Left ventricle myocardium superior (tissue), 1 donor: ENCODE measurements around the gene KNDC1. TPM values are rescaled to one million over a fixed set of nuclear protein-coding genes. Genes with fewer than 3 reads are reported as not detected.
"Not testable (repeated sequence)": the region's sequence is repeated elsewhere in the genome, so short reads cannot be mapped to it uniquely, and the experiment has no call there.

ENCODE experiments used
- ATAC-seq: fragments of 200-7000 bp; cut with Tn5 transposase; one replicate; pipeline ENCODE4 v1.9.1; 2020; ENCODE audit warnings: mild to moderate bottlenecking, moderate library complexity
- DNase-seq: peaks from one replicate; pipeline ENCODE4 v3.0.0-alpha.2; 2020
- intact Hi-C: fragments of 100-400 bp; cut with micrococcal nuclease; formaldehyde crosslinking; loops from one replicate; pipeline ENCODE4 v1.11.0; 2022
- total RNA-seq: library from RNA; stranded (reverse); fragmentation: NEBNext Ultra II Directional; extraction: Animal tissue kit (Norgen Biotek cat#: 25700); gene quantifications from one replicate; pipeline ENCODE4 v1.2.1, GENCODE V29; 2021
- donor health status: DM: no; HTN: yes; CAD: no; lungs with severe emphysema.

KNDC1 gene
- total RNA-seq, 1 donor from 2014 or later = 0.20 TPM

DNA sequence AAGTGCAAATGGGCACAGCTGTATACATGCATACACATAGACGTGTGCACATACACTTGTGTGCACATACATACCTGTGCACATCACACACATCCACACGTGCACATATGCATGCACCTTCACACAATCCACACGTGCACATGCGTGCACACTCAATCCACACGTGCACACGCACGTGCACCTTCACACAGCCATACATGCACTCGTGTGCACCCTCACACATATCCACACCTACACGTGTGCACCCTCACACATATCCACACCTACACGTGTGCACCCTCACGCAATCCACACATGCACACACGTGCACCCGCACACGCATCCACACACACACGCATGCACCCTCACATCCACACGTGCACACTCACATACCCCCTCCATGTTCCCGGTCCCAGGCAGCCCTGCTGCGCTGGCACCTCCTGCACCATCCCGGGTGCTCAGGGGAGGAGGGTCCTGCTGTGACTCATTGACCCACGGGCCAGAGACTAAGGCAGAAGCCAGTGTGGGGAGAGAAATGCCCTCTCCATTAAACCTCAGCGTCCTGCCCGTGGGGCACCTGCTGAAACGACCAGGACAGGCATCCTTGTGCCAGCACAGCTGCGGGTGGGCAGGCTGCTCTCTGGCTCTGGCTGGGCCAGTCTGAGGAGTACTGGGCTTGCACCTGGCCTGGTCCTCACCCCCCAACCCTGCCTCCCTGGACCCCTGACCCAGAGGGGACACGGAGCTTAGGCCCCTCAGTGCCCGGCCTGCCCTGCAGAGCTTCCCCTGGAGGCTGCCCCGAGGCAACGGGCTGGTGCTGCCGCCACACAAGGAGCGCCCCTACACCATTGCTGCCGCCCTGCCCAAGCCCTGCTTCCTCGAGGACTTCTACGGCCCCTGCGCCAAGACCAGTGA lies 52.2 kb downstream of the KNDC1 start:
- ATAC-seq (no peak), DNase-seq (no peak)
- intact Hi-C loops = no loop called here

DNA sequence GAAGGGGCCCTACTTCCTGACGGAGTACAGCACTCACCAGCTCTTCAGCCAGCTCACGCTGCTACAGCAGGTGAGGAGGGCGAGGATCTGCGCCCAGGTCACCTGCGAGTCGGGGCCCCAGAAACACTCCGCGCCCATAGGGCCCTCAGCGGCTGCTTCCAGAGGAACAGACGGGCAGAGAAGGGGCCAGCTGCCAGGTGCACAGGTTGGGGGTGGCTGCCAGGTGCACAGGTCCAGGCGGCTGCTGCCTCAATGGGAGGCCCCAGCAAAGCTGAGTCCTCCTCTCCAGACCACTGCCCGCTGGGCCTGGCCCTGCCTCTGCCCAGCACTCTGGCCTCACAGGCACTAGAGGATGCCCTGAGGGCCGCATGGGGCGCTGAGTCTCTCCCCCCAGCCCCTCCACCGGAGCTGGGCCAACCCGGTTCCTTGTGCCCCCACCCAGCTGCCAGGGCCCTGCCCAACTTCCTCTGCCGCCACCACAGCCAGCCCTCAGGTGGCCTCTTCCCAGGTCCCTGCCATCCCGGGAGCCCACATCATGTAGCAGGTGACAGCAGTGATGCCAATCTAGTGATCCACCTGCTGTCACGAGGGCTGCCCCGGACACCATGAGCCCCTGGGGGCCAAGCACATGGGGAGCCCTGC lies 53.0 kb downstream of the KNDC1 start:
- intact Hi-C loops = no loop called here
- DNase-seq (no peak), ATAC-seq (no peak)

DNA sequence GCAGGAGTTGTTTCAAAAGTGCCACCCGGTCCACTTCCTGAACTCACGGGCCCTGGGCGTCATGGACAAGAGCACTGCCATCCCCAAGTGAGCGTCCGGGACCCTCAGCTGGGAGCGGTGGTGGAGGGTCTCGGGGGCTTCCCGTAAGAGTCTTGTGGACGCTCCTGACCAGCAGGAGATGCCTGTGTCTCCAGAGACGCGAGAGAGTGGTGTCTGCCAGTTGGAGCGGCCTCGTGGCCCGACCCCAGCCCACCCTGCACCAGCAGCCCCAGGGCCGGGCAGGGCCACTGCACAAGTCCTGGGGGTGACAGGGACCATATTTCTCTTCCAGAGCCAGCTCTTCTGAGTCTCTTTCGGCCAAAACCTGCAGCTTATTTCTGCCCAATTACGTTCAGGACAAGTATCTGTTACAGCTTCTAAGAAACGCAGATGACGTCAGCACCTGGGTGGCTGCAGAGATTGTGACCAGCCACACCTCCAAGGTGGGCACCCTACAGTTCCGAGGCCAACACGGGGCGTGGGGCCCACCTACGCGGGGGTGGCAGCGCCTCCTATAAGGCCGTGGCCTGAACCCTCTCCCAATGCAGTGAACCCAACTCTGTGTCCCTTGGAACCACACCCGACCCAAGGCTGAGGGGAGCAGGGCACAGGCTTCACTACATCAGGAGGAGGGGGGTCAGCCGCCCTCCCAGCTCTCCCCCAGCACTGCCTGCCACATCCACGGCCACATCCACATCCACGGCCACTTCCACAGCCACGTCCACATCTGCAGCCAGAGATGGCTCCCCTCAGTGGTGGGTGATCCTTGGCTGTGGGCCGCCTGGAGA lies 53.8 kb downstream of the KNDC1 start:
- intact Hi-C loops = no loop called here
- ATAC-seq = no peak
- DNase-seq = no peak

DNA sequence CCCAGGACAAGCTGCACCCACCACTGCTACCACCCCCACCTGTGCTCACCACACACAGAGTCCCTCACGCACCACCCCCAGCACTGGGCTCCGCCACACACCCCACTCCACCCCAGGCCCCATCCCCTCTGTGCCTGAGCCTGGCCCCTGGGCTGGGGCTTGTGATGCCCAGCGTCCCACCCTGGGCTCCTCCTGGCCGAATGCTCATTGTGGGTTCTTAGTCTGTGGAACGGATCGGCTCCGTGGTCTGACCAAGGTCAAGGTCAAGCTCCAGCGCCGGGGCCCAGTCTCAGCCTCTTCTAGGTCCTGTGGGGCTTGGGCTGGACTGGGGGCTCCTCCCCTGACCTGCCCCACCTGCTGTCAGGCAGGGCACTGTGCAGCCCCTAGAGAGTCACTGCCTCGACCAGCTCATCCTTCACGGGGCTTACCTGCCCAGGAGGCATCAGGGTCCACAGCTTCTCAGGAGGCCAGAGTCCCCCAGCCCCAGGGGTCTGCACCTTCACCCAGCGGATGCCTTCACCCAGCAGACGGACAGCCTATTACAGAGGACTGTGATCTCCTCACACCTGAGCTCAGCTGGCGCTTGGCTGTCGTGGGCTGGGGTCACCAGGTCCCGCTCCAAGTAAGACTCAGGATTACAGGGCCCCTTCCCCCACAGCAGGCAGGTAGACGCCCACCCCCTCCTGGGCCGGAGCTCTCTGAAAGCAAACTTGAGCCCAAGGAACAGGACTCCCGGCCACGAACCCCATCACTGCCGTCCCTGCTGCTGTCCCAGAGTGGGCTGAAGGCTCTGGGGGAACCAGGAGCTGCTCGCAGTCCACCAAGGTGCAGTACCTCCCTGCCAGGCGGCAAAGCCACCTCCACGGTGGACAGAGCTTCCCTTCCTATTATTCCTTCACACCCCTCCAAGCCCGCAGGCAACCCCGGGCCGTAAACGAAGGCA lies 54.7 kb downstream of the KNDC1 start:
- ATAC-seq (no peak), DNase-seq (no peak)
- intact Hi-C loops = no loop called here

DNA sequence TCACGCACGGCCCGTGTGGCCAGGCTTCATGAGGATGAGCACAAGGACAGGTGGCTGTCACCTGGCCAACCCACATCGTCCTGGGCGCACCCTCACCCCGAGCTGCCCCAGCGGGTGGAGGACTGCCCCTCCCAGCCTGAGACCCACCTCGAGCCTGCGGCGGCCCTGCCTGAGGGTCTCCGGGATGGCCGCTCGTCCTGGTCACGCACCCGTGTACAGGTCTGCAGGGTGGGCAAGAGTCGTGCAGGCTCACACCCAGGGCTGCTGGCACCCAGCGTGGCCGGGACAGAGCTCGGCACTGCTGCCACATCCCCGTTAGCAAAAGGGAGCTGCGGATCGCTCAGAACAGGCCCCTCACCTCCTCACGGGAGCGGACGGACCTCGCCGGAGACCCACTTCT lies 55.6 kb downstream of the KNDC1 start:
- DNase-seq = no peak
- no peak for ATAC-seq
- intact Hi-C loops = no loop called here

DNA sequence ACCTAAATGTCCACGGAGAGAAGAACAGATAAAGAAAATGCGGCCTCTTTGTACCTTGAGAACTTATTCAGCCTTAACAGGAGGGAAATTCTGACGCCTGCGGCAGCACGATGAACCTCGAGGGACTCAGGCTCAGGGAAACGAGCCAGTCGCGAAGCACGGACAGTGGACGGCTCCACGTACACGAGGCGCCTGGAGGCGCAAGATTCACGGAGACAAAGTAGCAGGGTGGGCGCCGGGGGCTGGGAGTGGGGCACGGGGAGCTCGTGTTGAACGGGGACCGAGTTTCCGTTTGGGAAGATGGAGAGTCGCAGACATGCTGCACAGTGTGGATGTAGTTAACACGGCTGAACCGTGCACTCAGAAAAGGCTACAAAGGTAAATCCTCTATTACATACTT lies 56.8 kb downstream of the KNDC1 start:
- DNase-seq (no peak), ATAC-seq (no peak)
- intact Hi-C loops = no loop called here

DNA sequence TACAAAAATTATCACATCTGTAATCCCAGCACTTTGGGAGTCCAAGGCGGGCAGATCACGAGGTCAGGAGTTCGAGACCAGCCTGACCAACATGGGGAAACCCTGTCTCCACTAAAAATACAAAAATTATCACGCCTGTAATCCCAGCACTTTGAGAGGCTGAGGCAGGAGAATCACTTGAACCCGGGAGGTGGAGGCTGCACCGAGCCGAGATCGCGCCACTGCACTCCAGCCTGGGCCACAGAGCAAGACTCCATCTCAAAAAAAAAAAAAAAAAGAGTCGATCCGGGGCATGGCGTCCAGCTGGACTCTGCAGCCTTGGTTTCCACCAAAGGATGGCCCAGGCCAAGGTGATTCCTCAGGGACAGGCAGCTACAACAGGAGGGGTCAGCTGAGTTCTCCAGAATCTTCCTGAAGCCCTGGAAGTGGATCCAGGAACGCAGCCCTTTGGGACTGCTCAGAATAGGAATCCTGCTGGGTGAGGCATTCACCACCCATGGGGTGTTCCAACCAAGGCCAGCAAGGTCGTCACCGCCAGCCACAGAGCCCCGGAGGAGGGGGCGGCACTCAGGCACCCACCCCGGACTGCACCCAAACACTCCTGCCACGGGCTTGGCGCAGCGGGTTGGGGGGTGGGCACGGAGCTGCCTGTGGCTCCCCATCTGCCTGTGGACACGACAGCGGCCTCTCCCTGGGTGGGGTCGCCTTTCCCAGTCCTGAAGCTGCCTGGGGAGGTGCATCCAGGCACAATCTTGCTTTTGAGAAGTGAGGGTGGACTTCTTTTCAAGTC lies 58.0 kb downstream of the KNDC1 start:
- DNase-seq (no peak), ATAC-seq (no peak)
- intact Hi-C loops = no loop called here

DNA sequence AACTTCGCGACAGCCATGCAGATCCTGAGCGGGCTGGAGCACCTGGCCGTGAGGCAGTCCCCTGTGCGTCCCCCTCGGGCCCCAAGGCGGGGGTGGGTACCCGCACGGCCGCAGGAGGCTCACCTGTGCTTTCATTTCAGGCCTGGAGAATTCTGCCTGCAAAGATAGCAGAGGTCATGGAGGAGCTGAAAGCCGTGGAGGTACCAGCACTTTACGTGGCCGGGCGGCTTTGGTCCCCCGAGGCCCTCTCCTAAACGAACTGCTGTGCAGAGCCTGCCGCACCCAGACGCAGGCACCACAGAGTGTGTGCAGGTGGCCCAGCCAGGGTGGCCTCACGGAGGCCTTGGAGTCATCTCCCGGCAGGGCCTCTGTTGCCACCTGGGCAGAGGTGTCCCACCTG lies 58.9 kb downstream of the KNDC1 start:
- DNase-seq (no peak), ATAC-seq (no peak)
- intact Hi-C loops = no loop called here

DNA sequence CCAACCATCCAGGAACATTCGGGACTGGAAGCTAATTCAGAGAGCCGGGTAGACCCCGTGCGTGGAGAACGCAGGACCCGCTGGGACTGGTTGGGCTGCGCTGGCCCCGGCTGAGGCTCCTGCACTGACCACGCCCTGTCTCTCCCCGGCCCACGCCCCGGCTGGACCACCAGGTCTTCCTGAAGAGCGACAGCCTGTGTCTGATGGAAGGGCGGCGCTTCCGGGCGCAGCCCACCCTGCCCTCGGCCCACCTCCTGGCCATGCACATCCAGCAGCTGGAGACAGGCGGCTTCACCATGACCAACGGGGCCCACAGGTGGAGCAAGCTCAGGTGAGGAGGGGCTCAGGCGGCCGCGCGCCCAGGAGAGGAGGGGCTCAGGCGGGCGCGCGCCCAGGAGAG lies 59.8 kb downstream of the KNDC1 start:
- intact Hi-C loops = no loop called here
- ATAC-seq (no peak), DNase-seq (no peak)

DNA sequence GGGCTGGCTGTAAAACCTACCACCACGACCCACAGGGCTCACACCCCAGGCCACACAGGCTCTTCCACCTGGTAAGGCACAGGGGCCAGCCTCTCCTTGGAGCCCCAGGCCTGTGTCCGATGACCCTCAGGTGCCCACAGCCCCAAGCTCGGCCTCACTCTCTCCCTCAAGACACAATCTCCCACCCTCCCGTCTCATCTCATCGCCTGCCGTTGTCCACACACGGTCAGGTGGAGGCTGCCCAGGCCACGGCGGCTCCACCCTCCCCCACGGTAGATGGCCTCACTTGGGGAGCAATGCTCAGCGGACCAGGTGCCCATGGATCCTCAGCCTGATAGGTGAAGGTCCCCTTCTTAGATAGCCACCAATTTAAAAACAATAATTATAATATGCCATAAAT lies 61.3 kb downstream of the KNDC1 start:
- ATAC-seq (no peak), DNase-seq (no peak)
- intact Hi-C loops = no loop called here

DNA sequence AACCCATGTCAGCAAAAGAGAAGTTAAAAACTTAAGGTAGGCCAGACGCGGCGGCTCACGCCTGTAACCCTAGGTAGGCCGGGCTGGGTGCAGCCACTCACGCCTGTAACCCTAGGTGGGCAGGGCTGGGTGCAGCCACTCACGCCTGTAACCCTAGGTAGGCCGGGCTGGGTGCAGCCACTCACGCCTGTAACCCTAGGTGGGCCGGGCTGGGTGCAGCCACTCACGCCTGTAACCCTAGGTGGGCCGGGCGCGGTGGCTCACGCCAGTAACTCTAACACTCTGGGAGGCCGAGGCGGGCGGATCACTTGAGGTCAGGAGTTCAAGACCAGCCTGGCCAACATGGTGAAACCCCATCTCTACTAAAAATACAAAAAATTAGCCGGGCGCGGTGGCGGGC lies 61.7 kb downstream of the KNDC1 start:
- DNase-seq, ATAC-seq, intact Hi-C loops: not testable (repeated sequence)

DNA sequence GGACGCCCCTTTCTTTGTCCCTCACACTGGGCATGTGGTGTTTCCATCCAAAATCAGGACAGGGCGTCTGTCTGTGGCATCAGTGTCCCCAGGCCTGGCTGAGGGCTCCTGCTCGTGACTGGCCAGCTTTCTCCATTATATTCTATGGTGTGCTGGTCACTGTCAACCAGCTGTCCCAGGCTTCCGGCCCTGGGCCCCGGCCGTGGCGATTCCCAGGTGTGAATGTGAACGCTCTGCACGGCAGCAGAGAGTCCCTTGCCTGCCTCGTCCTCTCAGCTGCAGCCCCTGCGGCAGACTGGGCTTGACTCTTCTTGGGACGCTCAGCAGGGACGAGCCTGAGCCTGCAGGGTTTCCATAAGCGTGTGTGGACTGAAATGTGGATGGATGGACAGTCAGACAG lies 64.1 kb downstream of the KNDC1 start:
- intact Hi-C loops = no loop called here
- ATAC-seq (no peak), DNase-seq (no peak)

DNA sequence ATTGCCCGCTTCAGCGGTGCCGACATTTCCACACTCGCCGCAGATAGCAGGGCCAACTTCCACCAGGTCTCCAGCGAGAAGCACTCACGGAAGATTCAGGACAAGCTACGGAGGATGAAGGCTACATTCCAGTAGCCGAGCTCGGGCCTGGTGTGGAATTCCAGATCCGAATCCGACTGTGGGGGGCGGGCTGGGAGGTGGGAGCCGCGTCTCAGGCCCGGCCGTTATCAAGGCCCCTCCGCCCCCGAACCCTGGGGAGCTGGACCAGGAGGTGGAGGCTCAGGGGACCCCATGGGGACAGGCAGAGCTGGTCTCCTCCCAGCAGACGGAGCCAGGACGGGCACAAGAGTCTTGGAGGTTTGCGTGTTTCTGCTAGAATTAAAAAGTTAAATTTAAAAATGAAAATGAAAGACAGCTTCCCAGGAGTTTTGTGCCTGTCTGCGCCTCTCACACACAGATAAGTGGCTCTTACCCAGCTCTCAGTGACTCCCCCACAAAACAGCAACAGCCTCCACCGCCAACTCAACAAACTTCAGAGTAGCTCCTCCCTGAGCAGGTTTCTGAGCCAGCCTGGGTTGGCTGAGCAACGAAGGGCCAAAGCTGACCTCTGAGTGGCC lies 64.8 kb downstream of the KNDC1 start:
- intact Hi-C loops = no loop called here
- DNase-seq (no peak), ATAC-seq (no peak)

DNA sequence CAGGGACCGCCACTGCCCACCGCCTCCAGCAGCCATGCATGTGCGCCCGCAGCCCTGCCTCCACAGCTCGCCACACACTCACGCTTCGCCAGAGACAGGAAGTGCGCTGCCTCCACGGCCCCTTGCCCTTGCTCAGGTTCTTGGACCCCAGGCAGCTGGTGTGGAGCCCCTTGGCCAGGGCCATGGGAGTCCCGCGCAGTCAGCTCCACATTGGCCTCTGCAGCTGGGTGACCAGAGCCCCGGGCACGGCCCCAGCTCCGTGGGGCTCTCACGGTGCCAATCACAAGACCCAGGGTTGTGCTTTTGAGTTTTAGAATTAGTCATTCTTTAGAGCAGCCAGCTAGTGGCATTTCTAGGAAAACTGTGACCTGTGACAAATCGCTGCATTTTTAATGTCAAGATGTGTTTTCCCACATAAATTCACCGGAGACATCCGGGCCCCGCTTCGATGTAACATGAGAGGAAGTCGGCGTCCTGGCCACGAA lies 65.7 kb downstream of the KNDC1 start:
- intact Hi-C loops = no loop called here
- no peak for DNase-seq
- no peak for ATAC-seq

DNA sequence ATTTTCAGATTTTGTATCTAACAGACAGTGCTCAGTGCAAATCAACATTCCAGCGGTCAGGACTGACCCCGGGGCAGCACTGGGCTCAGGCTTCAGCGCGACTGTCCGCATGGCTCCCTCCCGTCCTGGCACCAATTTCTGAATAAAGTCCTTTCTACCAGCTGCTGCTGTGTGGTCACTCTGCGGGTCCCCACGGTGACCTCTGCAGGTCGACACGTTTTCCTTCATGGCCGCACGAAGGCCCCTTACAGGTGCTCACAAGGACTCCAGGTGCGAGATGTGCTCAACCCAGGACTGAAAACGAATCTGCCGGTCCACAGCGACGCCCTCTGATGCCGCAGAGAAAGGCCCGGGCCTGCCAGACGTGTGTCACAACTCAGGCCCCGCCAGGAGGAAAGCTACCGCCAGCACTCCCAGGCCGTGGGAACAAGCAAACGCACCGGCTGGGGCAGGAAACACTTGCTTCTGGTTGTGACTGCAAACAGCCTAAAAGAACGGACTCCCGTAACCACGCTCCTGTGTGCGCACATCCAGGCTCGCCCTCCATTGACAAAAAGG lies 66.3 kb downstream of the KNDC1 start:
- intact Hi-C loops = no loop called here
- ATAC-seq (no peak), DNase-seq (no peak)

DNA sequence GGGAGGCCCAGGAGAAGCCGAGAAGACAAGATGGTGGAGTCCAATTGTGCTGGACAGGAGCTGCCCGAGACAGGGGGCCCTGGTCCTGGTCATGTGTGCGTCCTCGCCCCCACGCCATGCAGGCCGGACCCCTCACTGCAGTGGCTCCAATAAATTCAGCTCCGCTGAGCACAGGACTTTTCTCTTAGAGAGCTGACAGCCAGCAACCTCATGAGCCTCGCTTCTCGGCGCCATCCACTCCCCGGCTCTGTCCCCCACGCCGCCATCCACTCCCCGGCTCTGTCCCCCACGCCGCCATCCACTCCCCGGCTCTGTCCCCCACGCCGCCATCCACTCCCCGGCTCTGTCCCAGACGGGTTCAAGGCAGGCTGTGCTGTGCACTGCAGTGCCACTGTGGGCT lies 67.2 kb downstream of the KNDC1 start:
- intact Hi-C loops = no loop called here
- no peak for DNase-seq
- no peak for ATAC-seq

DNA sequence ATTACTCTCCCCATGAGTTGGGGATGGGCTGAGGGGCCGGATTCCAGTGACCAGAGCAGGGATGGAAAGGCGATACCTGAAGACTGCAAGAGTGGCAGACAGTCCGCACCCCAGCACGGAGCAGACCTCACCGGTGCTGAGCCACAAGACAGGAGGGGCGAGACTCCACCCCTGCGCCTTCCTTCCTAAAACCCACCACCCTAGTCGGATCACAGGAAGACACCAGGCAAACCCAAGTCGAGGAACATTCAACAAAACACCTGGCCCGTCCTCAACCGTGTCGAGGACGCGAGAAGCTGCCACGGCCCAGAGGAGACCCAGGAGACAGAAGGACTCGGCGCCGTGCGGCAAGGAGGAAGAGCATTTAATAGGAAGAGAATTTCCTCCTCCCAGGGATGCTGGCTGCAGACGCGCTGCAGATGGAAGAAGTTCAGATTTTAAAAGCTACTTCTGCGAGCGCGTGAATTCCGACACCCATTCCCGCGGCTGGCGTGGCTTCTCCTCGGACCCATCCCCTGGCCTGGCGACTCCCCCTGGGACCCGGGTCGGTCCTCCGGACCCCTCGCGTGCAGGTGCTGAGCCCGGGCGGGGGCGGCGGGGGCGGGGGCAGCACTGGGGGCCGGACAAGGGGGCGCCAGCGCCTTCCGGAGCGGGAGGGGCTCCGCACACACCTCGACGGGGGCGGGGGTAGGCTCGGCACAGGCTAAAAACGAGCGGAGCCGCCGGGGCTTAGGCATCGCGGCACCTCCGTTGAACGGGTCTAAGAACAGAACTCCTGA lies 69.4 kb downstream of the KNDC1 start:
- ATAC-seq = no peak
- intact Hi-C loops = no loop called here
- DNase-seq = no peak
